MM.1S (cell line): ENCODE results near the gene CCDC91.

Experiments
- CTCF ChIP-seq: fragments of 300-600 bp; sonication (generic); IDR thresholded peaks from 2 replicates; pipeline ENCODE4 v1.5.1; 2016; ENCODE audit warnings: antibody characterized with exemption, low read length, mixed read lengths
- EZH2 ChIP-seq: fragments of 300-600 bp; sonication (generic); optimal IDR thresholded peaks from 2 replicates; pipeline ENCODE3; 2017; ENCODE audit warnings: low read depth, mild to moderate bottlenecking, antibody characterized with exemption, low read length, mixed read lengths
- EZH2phosphoT487 ChIP-seq: fragments of 300-600 bp; sonication (generic); IDR thresholded peaks from 2 replicates; pipeline ENCODE4 v1.6.1; 2018; ENCODE audit warnings: antibody characterized with exemption, low read length

DNA sequence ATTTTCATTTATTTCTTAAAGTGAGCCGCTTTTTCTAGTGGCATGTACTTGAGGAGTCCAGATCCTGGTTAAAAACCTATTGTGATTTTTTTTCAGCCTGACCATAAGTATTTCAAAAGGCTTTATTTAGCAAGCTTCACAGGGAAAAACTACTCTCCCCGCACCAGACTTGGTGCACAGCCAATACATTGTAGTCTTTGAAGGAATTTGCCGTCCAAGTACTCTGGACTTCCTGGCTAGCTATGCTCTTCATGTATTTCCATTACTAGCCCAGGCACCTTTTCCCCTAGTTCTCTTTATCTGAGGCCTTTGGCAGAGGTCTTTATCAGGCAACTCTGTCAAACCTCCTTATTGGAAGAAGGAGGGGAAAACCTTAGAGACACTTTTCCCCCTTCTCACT is 234.7 kb downstream of the CCDC91 start:
- no peak for TF ChIP-seq CTCF
- TF ChIP-seq EZH2, result no peak
- TF ChIP-seq EZH2phosphoT487, result no peak
